ENCODE measurements around the gene NR1D2. TPM values are rescaled to one million over a fixed set of nuclear protein-coding genes. Genes with fewer than 3 reads are reported as not detected.

Gene NR1D2
- polyA plus RNA-seq, 1 donor from 2014 or later, result 27.3 TPM

DNA sequence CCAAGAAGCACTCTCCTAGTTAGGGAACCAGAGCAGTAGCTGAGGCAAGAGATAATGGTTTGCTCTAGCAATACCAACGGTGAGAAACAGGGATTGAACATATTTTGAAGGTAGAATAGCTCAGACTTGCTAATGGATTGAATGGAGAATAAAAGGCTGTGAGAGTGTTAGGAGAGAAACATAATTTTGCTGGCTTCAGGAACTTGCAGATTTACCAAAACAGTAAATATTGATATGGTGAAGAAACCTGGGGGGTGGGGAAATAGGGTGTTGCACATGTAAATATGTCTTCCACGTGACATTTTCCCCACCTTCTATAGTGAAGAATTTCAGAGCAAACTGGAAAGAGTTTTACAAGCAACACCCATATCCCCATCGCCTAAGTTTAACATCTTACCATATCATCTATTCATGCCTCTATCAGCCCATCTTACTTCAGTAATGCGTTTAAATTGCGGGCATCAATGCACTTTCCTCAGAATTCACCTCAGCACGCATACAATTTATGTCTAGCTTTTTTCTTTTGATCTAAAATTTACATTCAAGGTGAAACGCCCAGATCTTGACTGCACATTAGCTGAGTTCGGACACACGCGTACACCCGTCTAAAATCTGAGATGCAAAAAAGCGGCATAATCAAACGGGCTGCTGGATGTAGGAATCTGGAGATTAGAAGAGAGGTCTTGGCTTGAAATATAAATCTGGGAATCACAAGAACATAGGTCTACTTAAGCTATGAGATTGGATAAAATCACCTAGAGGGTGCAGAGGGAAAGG, 891 bp upstream of the NR1D2 start:
- H3K36me3 Mint-ChIP-seq, result peaks cover 2% of the 10 kb centered on the region
- peak overlapping the region; percentile 75 to 96 (median 89) for H3K4me3 Mint-ChIP-seq

DNA sequence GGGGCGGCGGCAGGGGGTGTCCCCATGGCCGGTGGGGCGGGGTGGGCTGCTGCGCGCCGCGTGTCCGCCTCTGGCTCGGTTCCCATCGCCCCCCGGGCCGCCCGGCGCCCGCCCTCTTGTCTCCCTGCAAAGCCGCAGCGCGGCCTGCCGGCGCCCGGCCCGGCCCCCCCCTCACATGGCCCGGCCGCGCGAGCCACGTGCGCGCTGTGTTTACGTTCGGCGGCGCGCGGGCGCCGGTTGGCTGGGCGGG, 502 bp downstream of the NR1D2 start:
- H3K9me3 Mint-ChIP-seq, result no peaks in the 10 kb centered on the region
- peaks cover 2% of the 10 kb centered on the region for H3K36me3 Mint-ChIP-seq
- H3K4me1 Mint-ChIP-seq, result peaks cover 32 to 43% (median 34%) of the 10 kb centered on the region in 3 donors
- H3K27me3 Mint-ChIP-seq, result no peaks in the 10 kb centered on the region
- H3K4me3 Mint-ChIP-seq, result peak overlapping the region; percentile 41 to 88 (median 62)
- H3K27ac Mint-ChIP-seq, result peak overlapping the region; percentile 53 to 96 (median 95)

More for the DNA sequence above, 891 bp upstream of the NR1D2 start:
- peaks cover 20 to 30% (median 21%) of the 10 kb centered on the region in 3 donors for H3K4me1 Mint-ChIP-seq
- H3K27me3 Mint-ChIP-seq, result no peaks in the 10 kb centered on the region
- H3K27ac Mint-ChIP-seq, result peak overlapping the region; percentile 82 to 92 (median 85)
- H3K9me3 Mint-ChIP-seq, result no peaks in the 10 kb centered on the region

DNA sequence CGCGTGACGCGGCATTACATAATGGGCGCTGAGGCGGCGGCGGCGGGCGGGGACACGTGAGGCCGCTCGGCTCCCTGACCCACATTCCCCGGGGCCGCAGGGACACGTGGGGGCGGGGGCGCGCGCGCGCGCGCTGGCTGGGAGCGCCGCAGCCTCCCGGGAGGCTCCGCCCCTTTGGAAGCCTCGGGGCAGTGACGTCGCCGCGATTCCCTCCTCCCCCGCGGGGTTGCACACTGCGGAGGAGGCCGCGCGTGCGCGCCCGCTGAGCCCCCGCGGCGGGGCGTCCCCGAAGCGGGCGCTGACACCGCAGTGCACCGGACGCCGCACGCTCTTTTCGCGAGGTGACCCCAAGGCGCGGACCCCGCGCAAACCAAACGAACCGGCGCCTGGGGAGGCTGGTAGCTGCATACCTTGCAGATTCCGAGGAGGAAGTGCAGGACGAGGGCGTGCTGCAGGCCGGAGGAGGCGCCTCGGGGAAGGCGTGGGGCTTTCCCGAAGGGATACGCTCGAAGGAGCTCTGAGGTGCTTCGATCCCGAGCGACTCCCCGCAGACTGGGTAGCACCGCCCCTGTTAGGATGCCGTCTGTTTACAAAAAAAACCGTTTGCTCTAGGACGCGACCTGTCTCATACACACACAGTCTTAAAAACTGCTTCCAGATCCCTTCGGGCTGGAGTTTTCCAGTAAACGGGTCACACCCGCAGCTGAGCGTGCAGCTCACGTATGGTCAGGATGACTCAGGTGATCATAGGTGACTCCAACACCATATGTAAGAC, 1.0 kb downstream of the NR1D2 start:
- Mint-ChIP-seq H3K9me3 (no peaks in the 10 kb centered on the region), H3K4me3 (peak overlapping the region; percentile 85 to 96 (median 92)), H3K36me3 (peaks cover 2% of the 10 kb centered on the region), H3K27me3 (no peaks in the 10 kb centered on the region), H3K27ac (peak overlapping the region; percentile 95 to 97 (median 96)), H3K4me1 (peaks cover 33 to 44% (median 38%) of the 10 kb centered on the region in 3 donors)

DNA sequence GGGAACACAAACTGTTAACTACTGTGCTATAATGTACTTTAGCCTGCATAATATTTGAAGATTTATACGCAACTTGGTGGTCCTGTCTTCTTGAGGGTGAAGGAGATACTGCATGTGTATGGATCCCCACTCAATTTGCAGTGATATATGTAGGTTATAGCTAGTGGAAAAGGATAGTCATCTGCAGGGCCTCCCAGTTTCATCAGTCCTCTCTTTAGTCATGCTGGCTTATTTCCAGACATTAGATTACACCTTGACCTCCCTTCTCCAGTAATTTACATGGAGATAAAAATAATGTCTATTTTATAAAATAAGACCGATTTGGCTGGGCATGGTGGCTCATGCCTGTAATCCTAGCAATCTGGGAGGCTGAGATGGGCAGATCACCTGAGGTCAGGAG, 3.7 kb downstream of the NR1D2 start:
- H3K9me3 Mint-ChIP-seq, result no peaks in the 10 kb centered on the region
- H3K4me1 Mint-ChIP-seq, result peaks cover 52 to 62% (median 60%) of the 10 kb centered on the region in 3 donors
- H3K27me3 Mint-ChIP-seq, result no peaks in the 10 kb centered on the region
- H3K36me3 Mint-ChIP-seq, result peaks cover 2% of the 10 kb centered on the region
- peak overlapping the region in 2 of 3 donors; percentile 54 to 95 for H3K27ac Mint-ChIP-seq
- peak overlapping the region in 1 of 4 donors; percentile 88 for H3K4me3 Mint-ChIP-seq

DNA sequence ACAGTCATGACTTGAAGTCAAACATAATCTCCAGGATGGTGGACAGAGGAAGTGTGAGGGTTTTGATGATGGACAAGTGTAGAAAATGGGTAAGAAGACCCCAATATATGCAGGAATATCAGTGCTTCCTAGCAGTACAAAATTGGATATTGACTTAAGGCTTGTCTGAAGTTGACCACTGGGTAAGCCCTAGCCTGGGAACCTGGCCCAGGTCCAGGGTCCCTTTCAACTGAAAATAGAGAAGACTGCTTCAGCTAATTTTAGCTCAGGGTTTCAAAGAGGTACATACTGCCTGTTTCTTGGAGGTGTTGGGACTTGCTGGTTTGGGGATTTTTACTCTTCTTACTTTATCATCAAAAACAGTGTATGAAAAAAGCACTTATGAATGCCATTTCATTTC, 4.7 kb downstream of the NR1D2 start:
- Mint-ChIP-seq H3K27me3 (no peaks in the 10 kb centered on the region), H3K4me3 (peak overlapping the region; percentile 45 to 90 (median 78)), H3K36me3 (peaks cover 6% of the 10 kb centered on the region), H3K4me1 (peaks cover 51 to 60% (median 55%) of the 10 kb centered on the region in 3 donors), H3K27ac (peak overlapping the region in 2 of 3 donors; percentile 4 to 88), H3K9me3 (no peaks in the 10 kb centered on the region)

DNA sequence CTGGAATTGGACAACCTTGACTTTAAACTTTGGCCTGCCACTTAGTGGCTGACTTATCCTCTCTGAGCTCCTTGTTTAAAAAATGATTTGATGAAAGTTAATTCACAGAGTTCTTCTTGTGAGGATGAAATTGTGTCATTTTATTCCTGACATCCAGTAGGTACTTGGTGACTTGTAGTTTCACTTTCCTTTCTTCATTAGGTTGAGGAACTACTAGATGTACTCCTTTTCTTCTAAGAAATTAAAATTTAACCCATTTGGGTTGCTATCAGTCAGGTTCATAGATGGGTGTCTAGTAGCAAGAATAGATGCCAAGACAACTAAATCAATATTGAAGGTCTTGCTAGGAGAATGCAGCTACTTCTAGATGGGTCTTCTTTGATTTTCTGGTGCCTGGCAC, 5.2 kb downstream of the NR1D2 start:
- H3K4me3 Mint-ChIP-seq, result peak overlapping the region in 3 of 4 donors; percentile 66 to 90 (median 89)
- H3K36me3 Mint-ChIP-seq, result peaks cover 7% of the 10 kb centered on the region
- no peaks in the 10 kb centered on the region for H3K27me3 Mint-ChIP-seq
- peak overlapping the region; percentile 4 to 88 (median 49) for H3K27ac Mint-ChIP-seq
- no peaks in the 10 kb centered on the region for H3K9me3 Mint-ChIP-seq
- H3K4me1 Mint-ChIP-seq, result peaks cover 51 to 60% (median 58%) of the 10 kb centered on the region in 3 donors

DNA sequence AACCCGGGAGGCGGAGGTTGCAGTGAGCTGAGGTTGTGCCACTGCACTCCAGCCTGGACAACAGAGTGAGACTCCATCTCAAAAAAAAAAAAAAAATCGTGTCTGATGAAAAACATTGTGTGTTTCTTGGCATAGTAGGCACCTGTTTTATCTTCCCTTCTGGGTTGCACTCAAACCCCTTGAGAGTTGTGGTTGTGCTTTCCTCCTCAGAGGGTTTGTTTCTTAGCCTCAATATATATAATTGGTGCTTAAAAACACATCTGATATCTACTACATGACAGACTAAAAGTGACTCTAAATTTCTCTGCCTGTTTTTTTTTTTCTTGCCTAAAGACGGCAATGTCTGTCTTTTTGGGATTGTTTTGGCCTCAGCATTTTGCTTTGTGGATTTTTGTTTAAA, 7.6 kb downstream of the NR1D2 start:
- H3K27ac Mint-ChIP-seq, result peak overlapping the region; percentile 73 to 80 (median 75)
- peak overlapping the region; percentile 16 to 89 (median 63) for H3K4me3 Mint-ChIP-seq
- H3K4me1 Mint-ChIP-seq, result peaks cover 46 to 60% (median 57%) of the 10 kb centered on the region in 3 donors
- H3K27me3 Mint-ChIP-seq, result no peaks in the 10 kb centered on the region
- peaks cover 8% of the 10 kb centered on the region for H3K36me3 Mint-ChIP-seq
- no peaks in the 10 kb centered on the region for H3K9me3 Mint-ChIP-seq

DNA sequence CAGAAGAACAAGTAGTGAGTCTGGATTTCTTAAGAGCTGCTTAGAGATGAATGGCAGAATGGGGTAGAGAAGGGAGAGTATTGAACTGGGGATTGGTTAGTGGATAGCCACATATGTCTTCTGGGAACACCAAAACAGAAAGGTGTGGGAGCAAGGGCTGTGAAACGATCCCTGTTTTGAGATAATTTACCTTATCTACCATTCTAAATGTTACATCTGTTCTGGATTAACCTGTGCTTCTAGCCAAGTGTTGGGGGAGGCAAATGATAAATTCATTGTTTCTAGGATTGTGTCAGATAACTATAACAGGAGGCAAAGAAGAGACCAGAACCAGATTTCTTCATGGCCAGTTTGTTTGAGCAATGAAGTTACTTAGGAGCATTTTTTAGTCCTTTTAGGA, 8.4 kb downstream of the NR1D2 start:
- Mint-ChIP-seq H3K27ac (peak overlapping the region in 1 of 3 donors; percentile 23), H3K27me3 (no peaks in the 10 kb centered on the region), H3K4me1 (peaks cover 48 to 58% (median 55%) of the 10 kb centered on the region in 3 donors), H3K36me3 (peaks cover 8% of the 10 kb centered on the region), H3K4me3 (peak overlapping the region in 2 of 4 donors; percentile 14 to 15), H3K9me3 (no peaks in the 10 kb centered on the region)

DNA sequence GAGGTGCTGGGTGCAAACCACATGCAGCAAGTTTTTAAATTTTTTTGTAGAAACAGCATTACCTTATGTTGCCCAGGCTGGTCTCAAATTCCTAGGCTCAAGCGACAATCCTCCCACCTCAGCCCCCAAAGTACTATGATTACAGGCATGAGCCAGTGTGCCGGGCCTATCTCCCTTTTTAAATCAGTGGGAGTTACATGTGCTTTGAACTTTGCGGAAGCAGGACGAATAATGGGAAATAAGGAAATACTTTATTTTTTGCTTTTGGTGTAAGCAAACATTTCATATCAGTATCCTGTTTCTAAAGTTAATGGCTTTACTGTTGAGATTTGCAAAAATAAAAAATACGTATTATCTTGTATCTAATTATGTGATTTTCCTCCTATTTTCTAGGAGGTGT, 9.1 kb downstream of the NR1D2 start:
- no peak overlapping the region for H3K27ac Mint-ChIP-seq
- peaks cover 48 to 55% (median 52%) of the 10 kb centered on the region in 3 donors for H3K4me1 Mint-ChIP-seq
- H3K9me3 Mint-ChIP-seq, result no peaks in the 10 kb centered on the region
- H3K36me3 Mint-ChIP-seq, result peaks cover 8% of the 10 kb centered on the region
- peak overlapping the region in 1 of 4 donors; percentile 48 for H3K4me3 Mint-ChIP-seq
- no peaks in the 10 kb centered on the region for H3K27me3 Mint-ChIP-seq

DNA sequence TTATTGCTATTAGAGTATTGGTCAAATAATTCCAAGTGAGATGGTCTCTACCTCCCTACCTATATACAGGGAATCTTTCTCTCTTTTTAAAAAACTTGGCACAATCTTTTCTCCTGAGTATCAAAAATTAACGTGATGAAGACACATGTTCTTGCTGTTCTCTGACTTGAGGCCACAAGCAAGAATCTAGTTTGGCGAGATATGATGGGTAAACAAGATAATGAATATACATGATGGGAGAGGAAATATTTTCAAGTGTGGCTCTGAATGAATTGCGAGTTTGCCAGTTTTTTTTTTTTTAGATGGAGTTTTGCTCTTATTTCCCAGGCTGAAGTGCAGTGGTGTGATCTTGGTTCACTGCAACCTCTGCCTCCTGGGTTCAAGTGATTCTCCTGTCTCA, 11.6 kb downstream of the NR1D2 start:
- Mint-ChIP-seq H3K4me1 (peaks cover 34 to 42% (median 35%) of the 10 kb centered on the region in 3 donors), H3K27me3 (no peaks in the 10 kb centered on the region), H3K9me3 (no peaks in the 10 kb centered on the region), H3K4me3 (peak overlapping the region in 1 of 4 donors; percentile 18), H3K27ac (no peak overlapping the region), H3K36me3 (peaks cover 8% of the 10 kb centered on the region)

DNA sequence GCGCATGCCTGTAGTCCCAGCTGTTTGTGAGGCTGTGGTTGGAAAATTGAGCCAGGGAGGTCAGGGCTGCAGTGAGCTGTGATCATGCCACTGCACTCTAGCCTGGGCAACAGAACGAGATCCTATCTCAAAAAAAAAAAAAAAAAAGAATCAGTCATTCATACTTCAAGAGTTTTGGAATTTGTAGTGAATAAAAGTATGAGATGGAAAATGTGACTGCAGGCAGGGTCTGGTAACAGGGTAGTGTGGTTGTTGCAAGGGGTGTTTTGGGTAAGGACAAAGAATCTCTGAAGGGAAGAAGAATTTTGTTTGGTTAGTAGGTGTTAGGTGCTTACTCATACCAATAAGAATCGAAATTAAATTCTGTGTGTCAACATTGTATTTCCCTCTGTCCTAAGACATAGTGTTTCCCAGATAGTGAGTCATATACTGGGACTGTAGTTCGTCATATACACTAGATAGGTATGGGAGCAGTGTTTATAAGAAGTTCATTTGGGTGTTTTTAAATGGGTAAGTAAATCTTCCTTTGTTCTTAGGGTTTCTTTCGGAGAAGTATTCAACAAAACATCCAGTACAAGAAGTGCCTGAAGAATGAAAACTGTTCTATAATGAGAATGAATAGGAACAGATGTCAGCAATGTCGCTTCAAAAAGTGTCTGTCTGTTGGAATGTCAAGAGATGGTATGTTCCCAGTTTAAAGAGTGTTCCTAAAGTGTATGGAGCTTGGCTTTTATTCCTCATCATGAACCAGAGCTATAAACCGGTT, 14.2 kb downstream of the NR1D2 start:
- Mint-ChIP-seq H3K27me3 (no peaks in the 10 kb centered on the region), H3K4me1 (peaks cover 18 to 33% (median 18%) of the 10 kb centered on the region in 3 donors), H3K27ac (peak overlapping the region in 2 of 3 donors; percentile 6 to 19), H3K4me3 (no peak overlapping the region), H3K36me3 (peaks cover 8% of the 10 kb centered on the region), H3K9me3 (no peaks in the 10 kb centered on the region)

DNA sequence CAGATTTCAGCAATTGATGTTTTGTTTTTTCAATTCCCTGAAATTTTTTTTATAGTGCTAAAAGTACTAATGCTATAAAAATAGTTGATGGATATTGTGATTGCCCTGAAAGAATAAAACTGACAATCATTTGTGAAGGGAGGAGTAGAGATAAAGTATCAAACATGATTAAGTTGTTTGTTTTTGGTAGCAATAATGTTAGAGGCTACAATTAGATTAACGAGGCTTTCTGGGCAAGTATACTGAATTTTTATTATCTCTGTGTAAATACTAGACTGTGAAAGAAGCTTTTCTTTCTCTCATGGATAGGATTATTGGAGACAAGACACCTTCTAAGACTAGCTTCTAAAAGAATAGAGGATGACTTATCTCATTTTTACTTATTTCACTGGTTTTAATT, 15.6 kb downstream of the NR1D2 start:
- Mint-ChIP-seq H3K9me3 (no peaks in the 10 kb centered on the region), H3K27ac (peak overlapping the region in 1 of 3 donors; percentile 14), H3K36me3 (peaks cover 4% of the 10 kb centered on the region)

DNA sequence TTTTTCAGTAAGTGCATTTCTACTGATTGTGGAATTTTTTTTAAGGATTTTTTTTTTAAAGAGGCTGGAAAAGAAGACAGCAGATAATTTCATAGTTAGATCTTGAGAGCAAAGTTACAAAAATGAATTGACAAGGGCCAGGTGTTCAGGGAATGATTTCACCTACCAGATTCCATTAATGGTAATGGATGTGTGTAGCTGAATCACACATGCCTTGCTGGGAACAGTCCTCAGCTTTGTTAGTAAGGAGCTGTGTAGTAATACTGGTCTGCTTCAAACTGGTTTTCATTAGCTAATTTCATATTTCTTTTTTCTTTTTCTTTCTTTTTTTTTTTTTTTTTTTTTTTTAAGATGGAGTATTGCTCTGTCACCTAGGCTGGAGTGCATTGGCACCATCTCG, 16.0 kb downstream of the NR1D2 start:
- H3K36me3 Mint-ChIP-seq, result peaks cover 5% of the 10 kb centered on the region
- no peaks in the 10 kb centered on the region for H3K9me3 Mint-ChIP-seq
- peak overlapping the region in 1 of 3 donors; percentile 14 for H3K27ac Mint-ChIP-seq
- peaks cover 11 to 26% (median 18%) of the 10 kb centered on the region in 3 donors for H3K4me1 Mint-ChIP-seq
- H3K27me3 Mint-ChIP-seq, result no peaks in the 10 kb centered on the region
- H3K4me3 Mint-ChIP-seq, result no peak overlapping the region

More for the DNA sequence above, 15.6 kb downstream of the NR1D2 start:
- no peaks in the 10 kb centered on the region for H3K27me3 Mint-ChIP-seq
- peaks cover 14 to 30% (median 18%) of the 10 kb centered on the region in 3 donors for H3K4me1 Mint-ChIP-seq
- H3K4me3 Mint-ChIP-seq, result no peak overlapping the region

DNA sequence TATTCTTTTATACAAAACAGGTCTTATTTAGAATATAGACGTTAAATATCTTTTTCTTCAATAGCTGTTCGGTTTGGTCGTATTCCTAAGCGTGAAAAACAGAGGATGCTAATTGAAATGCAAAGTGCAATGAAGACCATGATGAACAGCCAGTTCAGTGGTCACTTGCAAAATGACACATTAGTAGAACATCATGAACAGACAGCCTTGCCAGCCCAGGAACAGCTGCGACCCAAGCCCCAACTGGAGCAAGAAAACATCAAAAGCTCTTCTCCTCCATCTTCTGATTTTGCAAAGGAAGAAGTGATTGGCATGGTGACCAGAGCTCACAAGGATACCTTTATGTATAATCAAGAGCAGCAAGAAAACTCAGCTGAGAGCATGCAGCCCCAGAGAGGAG, 16.8 kb downstream of the NR1D2 start:
- no peaks in the 10 kb centered on the region for H3K27me3 Mint-ChIP-seq
- no peak overlapping the region for H3K4me3 Mint-ChIP-seq
- H3K9me3 Mint-ChIP-seq, result no peaks in the 10 kb centered on the region
- H3K27ac Mint-ChIP-seq, result peak overlapping the region in 2 of 3 donors; percentile 40 to 67
- peaks cover 11 to 19% (median 16%) of the 10 kb centered on the region in 3 donors for H3K4me1 Mint-ChIP-seq
- peaks cover 8% of the 10 kb centered on the region for H3K36me3 Mint-ChIP-seq
